Esophagus squamous epithelium (tissue), 4 donors: ENCODE data around the gene CCDC18.

Experiments used
- CTCF ChIP-seq, 6 experiments: fragments of 450-650 bp in 4 of 6; fragments of 200-600 bp in 2 of 6; sonication (generic) in 2 of 6; IDR thresholded peaks; one replicate each; pipeline ENCODE4 v1.5.1; 2016 to 2019; ENCODE audit warnings: antibody characterized with exemption in 6 of 6, mild to moderate bottlenecking in 4 of 6, moderate library complexity in 4 of 6
- POLR2A ChIP-seq, 4 donors: fragments of 450-650 bp; IDR thresholded peaks; one replicate each; pipeline ENCODE4 v1.6.1; 2017; ENCODE audit warnings: antibody characterized with exemption in 4 of 4, mild to moderate bottlenecking in 4 of 4, moderate library complexity in 3 of 4

GRCh38 chr1:93215322-93215721, 34.8 kb downstream of the CCDC18 start:
- TF ChIP-seq CTCF (IDR thresholded peaks at IDR 0.05) (no peak), POLR2A (IDR thresholded peaks at IDR 0.05) (no peak)
